MV-4-11 (cell line): ENCODE measurements around the gene LAMC3.
A peak's percentile ranks its signal among the peaks of the same experiment; 100 is the strongest.

ENCODE experiments used
- DNase-seq: peaks from one replicate; lab custom pipeline; 2025; lab: John Stamatoyannopoulos, UW

Gene LAMC3

DNA sequence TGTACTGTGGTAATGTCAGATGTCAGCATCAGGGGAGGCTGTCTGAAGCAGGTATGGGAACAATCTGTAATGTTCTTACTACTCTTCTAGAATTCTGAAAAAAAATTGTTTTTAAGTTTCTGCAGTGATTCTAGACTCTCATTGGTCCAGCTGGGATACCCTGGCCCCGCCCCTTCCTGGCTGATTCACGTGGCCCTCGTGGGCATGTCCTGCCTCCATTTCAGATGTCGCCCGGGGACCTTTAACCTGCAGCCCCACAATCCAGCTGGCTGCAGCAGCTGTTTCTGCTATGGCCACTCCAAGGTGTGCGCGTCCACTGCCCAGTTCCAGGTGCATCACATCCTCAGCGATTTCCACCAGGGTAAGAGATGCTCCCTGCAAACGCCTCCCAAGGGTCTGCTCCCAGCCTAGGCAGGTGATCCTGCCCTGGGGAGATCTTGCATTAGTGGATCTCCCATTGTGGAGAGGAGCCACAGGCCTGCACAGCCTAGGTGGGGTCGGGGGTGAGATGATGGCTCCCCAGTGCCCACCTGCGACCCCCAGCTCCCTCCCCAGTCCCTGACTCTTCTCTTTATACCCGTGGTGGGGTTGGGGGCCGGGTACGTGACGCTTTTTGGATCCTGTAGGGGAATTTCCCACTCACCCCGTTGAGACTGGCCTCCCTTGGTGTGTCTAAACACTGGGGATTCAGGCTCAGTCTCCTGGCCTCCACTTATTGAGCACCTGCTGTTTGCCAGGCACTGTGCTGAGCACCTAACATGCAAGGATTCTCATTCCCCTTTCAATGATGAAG lies 36.5 kb downstream of the LAMC3 start:
- DNase-seq, result no peak

DNA sequence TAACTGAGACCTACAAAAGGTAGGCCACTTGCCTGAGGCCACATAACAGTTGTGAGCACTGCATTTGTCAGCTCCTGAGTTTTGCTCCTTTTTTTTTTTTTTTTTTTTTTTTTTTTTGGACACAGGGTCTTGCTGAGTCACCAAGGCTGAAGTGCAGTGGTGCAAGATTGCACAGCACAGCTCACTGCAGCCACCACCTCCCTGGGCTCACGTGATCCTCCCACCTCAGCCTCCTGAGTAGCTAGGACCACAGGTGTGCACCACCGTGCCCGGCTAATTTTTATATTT lies 37.1 kb downstream of the LAMC3 start:
- no peak for DNase-seq

DNA sequence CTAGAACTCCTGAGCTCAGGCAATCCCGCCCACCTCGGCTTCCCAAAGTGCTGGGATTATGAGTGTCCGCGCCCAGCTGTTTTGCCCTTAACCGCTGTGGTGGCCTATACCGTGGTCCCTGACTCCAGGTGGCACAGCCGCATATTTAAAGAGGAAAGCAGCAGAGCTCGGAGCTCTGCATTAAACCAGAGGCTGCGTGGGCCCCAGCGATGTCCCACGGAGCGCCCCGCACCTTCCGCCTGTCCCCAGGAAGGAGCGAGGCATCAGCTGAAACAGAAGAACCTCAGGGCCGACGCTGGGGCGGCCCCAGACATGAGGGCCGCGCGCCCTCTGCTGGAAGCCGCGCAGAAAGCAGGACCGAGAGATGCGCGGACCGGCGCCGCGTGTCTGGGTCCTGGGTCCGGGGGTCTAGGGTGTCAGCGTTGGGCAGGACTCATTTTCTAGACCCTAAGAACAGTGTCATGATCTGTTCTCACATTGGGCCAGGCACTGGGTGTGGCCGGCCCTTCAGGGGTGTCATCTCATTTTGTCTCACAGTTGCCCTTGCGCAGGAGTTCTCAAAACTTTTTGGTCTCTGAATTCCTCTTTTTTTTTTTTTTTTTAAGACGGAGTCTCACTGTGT lies 37.7 kb downstream of the LAMC3 start:
- DNase-seq, result peak; percentile 56

DNA sequence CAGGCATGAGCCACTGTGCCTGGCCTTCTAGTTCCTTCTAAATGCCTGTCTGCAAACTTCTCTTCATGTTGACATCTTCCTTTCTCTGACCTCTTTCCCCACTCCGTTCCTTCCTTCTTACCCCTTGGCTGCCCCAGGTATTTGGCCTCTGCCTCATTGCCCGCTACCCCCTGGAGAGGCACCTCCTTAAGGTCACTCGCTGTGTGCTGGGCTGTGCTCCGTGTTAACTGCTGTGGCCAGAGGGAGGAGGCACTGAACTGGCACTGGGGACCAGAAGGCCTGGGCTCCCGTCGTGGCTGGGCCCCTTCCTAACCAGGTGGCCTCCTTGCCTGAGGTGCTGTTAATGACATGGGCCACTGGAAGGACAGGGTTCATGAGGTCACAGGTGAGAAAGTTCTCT lies 39.4 kb downstream of the LAMC3 start:
- DNase-seq, result peak; percentile 41

DNA sequence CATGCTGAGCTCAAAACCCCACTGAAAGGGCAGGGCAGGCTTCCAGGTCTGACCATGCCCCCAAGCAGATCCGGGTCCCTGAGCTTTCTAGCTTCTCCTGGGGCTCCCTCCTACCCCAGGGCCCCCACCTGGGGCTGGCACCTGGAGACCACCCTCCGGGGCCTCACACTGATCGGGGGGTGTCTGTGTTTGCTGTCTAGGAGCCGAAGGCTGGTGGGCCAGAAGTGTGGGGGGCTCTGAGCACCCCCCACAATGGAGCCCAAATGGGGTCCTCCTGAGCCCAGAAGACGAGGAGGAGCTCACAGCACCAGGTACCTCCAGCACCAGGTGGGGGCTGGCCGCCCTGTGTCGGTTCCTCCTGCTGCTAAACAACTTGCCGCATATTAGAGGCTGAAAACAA lies 39.8 kb downstream of the LAMC3 start:
- no peak for DNase-seq

DNA sequence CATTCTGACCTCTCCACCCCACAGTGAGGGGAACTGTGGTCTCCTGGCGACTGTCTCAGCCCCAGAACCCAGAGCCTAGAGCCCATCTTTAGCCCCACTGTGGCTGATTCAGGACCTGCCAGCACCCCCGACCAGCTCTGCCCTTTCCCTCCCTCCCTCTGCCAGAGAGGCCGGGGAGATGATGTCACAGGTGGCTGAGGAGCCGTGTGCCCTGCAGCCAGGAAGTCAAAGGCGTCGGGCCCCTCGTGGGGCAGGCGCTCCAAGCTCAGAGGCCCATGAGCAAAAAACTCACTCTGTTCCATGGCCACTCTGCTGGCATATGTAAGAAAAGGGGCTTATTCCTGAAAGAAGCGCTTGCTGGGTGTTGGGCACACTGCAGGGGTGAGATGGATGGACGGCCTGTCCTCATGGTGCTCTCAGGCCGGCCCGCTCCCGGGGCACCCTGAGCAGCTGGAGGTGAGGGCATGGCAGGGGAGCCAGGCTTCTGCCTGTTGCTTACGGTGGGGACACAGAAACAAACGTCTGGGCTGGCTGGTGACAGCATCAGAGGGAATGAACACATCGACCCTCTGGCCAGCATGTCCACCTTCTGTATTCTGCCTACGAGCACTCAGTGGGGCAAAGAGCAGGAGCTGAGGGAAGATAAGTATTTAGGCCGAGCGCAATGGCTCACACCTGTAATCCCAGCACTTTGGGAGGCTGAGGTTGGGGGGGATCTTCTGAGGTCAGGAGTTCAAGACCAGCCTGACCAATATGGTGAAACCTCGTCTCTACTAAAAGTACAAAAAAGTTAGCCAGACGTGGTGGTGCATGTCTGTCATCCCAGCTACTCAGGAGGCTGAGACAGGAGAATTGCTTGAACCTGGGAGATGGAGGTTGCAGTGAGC lies 41.1 kb downstream of the LAMC3 start:
- DNase-seq, result peak; percentile 16

DNA sequence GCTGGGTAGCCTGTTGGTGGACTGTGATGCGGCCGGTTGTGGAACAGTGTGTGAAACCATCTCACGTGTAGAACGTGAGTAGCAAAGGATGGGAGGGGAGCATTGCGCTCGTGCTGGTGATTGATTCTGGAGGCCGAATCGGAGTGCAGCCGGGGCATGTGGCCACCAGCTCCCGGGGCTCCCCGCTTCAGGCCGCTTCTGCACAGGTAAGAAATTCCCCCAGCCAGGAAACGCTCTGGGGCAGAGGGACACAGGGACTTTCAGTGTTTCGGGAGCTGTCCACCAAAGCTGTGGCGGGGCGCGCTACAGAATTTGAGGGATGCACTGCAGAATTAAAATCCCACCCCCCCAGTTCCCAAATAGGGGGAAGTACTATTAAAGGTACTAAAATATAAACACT lies 41.9 kb downstream of the LAMC3 start:
- DNase-seq, result no peak

DNA sequence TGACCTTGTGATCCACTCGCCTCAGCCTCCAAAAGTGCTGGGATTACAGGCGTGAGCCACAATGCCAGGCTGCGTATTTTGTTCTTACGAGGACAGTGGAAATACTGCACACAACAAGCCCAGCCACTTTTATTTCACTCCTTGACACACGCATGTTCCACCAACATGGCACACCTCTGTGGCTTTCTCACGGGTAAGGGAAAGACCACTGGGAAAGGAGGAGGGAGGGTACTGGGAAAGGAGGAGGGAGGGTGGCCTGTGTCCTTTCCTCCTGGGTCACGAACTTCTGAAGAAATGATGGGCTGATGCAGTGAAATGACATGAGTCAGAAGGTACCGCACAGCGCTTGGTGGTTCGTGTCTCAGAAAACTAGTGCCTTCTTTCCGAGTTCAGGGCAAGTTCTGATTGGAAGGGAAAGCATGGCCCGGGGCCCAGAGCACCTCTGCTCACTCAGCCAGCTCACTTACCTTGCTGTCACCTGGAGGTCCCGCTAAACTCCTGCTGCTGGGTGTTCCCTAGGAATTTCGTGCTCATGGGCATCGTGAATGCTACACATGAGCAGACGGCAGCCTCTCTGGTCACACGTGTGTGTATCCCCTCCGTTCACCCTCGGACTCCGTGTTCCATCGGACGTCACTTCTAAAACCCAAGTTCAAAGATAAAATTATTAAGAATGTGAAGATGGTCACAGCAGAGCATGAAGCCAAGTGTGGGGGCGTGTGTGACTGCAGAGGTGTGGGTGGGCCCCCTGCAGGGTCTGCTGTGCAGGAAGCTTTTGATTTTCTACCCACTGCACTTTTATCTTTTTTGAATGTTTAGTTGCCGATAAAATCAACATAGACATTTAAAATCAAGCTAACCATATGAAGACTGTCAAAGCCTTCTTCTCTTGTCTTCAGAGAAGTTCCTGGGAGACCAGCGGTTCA lies 42.9 kb downstream of the LAMC3 start:
- no peak for DNase-seq

DNA sequence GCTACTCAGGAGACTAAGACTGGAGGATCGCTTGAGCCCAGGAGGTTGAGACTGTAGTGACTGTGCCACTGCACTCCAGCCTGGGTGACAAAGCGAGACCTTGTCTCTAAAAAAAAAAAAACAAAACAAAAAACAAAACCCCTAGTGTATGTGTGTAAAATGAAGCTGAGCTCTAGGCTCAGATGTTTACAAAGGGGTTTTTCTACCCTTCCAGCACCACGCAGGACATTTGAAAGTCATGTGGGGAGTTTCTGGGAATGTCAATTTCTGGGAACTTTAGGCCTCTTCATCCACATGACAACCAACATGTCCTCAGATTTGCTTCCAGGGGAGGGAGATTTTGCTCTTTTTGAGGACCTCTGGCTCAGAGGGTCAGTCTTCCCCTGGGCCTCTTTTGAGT lies 44.9 kb downstream of the LAMC3 start:
- DNase-seq, result no peak

DNA sequence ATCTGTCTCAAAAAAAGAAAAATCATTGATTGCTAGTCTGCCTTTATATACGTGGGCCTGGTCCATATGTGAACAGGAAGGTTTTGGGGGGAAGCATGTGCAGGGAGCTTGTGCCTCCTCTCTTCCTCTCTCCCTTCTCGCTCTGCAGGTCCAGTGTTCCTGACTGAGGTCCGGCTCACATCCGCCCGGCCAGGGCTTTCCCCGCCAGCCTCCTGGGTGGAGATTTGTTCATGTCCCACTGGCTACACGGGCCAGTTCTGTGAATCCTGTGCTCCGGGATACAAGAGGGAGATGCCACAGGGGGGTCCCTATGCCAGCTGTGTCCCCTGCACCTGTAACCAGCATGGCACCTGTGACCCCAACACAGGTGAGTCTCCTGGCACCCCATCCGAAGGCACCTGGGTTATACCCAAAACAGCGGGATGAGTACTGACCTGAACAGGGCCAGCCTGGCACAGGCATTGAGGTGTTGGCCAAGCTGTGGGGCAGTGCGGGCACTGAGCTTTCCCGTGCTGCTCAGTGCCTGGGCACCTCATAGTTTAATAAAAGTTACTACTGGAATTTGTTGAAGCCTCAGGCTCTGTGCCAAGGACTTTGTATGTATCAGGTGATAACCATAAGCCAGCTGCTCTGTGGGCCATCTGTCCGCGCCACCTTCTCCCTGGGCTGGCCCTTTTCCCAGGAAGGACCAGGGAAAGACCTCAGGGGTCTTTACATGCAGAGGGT lies 48.0 kb downstream of the LAMC3 start:
- DNase-seq, result no peak

DNA sequence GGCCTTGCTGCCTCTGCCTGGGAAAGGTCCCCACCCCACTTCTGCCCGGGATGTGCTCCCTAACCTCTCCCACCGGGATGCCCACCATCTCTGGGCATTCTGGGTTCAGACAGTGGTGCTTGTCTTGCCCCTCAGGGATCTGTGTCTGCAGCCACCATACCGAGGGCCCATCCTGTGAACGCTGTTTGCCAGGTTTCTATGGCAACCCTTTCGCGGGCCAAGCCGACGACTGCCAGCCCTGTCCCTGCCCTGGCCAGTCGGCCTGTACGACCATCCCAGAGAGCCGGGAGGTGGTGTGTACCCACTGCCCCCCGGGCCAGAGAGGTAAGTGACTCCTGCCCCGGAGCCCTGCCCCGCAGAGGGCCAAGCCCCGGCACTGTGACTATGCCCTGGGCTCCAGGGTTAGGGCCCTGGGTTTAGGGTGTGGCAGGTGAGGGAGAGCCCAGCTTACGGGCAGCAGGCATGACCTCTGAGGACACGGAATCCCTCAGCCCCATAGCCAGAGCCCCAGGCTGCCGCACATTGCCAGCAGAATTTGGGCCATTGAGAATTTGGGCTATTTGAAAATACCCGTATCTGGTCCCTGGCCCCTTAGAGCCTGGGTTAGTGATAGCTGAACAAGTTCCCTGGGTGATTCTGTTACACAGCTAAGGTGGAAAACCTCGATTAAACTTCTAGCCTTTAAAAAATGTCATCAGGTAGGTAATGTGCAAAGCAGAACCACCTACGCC lies 52.1 kb downstream of the LAMC3 start:
- DNase-seq, result no peak

DNA sequence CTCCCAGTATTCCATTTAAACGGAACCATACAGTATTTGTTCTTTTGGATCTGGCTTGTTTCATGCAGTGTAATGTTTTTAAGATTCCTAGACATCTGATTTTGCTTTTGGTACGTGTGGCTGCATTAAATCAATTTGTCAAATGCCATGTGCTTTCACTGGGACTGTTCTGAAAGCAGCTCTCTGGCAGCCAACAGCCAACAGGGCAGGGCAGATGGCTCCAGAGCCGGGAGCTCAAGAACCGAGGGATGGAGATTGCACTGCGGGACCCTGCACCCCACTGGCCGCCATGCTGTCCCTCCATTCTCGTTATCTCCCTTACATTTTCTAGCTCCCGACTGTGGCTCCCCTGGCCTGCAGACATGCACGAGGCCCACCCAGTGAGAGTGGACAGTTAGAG lies 54.0 kb downstream of the LAMC3 start:
- no peak for DNase-seq

DNA sequence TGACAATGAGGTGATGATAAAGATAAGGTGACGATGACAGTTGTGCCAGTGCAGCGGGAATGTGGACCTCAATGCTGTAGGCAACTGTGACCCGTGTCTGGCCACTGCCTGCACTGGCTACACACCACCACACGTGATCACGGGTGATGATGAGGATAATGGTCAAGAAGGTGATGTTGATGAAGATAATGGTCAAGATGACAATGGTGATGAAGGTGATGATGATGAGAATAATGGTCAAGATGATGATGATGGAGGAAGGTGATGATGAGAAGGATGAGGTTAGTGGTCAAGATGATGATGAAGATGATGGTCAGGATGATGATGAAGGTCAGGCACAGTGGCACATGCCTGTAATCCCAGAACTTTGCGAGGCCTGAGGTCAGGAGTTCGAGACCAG lies 56.6 kb downstream of the LAMC3 start:
- DNase-seq, result no peak

DNA sequence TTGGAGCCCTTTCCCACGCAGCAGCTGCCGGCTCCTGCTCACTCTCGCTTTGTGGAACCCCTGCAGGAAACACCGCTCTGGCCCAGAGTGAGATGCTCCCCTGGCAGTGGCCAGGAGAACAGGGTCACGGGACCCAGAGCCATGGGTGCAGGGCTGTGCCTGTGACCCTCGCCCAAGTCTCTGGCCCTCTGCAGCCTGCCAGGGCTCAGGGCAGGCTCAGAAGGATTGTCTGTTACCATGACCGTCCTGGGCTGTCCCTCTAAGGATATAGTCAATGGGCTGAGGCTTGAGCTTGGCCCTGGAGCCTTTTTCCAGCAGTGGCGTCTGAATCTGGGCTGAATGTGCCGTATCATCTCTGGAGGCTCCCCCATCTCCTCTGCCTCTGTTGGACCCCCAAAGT lies 58.7 kb downstream of the LAMC3 start:
- no peak for DNase-seq

DNA sequence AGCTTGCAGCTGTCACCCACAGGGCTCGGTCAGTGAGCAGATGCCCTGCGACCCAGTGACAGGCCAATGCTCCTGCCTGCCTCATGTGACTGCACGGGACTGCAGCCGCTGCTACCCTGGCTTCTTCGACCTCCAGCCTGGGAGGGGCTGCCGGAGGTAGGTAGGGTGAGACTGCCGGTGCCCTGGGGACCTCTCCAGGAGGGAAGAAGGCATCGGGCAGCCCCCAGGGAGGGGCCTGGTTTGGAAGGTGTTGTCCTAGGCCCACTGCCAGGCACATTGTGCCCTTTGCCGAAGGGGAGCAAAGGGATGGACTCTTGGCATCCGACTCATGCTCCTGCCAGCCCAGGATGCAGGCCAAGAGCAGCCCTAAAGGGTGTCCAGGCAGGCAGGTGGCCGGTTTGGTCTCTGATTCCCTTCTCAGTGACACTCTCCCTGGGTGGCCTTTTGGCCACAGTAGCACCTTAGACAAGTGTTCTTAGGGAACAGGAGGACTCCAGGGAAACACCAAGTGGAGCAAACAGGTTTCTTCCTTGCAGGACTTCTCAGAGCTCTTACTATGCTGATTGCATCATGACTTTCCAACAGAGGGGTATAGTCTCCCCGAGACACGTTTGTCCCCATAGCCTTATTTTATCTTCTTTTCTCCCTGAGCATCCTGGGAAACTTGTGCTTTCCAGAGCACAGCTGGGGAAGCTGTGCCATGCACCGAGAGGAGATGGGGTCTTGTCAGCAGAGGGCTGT lies 59.3 kb downstream of the LAMC3 start:
- DNase-seq, result no peak

DNA sequence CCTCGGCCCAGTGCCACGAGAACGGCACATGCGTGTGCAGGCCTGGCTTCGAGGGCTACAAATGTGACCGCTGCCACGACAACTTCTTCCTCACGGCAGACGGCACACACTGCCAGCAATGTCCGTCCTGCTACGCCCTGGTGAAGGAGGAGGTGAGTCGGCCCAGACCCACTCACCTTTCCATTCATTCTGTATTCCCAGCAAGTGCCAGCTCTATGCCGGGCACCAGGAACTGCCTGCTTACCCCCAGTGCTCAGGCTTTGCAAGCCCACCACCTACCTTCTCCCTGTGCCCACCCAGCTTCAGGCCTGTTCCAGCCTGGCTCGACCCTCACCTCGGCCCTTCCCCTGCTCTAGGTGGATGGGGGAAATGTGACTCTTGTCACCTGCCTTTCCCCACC lies 60.7 kb downstream of the LAMC3 start:
- no peak for DNase-seq

DNA sequence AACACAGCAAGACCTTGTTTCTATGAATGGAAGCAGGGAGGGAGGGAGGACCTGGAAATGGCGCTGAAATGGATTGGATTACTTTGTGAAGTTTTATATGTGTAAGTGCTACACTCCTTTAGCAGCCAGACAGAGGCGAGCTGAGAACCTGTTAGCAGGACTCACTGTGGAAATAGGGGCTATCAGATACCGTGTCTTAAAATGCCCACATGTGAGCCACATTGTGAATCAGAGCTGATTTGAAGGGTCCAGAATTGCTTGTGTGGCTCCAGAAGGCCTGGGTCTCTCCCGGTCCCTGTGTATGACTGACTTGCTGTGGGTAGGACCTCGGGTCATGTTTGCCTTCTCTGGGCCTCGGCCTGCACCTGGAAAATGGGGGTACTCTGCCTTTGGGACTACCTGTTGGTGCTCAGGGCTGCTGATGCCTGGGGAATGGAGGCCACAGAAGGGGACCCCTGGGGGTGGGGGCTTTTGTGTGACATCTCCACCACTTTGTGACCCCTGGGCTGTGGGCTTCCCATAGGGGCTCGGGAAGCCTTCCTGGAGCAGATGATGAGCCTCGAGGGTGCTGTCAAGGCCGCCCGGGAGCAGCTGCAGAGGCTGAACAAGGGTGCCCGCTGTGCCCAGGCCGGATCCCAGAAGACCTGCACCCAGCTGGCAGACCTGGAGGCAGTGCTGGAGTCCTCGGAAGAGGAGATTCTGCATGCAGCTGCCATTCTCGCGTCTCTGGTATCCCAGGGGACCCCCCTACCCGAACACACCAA lies 63.3 kb downstream of the LAMC3 start:
- DNase-seq, result no peak

DNA sequence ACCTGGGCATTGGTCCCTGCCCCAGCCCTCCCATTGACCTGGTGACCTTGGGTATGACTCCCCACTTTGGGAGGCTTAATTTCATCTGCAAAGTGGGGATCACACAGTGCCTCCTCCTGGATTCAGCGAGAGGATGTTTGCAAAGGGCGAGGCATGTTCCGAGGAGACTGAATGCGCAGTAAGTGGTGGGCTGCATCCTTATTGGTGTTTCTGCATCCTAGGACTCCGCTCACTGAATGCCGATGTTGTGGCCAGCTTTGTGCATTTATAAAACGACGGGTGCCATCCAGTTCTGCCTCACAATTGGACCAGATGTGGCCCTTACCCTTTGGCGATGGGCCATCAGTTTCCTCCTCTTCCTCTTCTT lies 63.9 kb downstream of the LAMC3 start:
- no peak for DNase-seq
